Right lung (tissue), 5 donors: ENCODE measurements around the gene KRTAP5-5. TPM values are rescaled to one million over a fixed set of nuclear protein-coding genes. Genes with fewer than 3 reads are reported as not detected.
"Not testable (repeated sequence)": the region's sequence is repeated elsewhere in the genome, so short reads cannot be mapped to it uniquely, and the experiment has no call there.

ENCODE experiments used
- DNase-seq, 2 donors: peaks; one replicate each; pipeline ENCODE4 v3.0.0-alpha.2; 2013
- polyA plus RNA-seq, 5 donors: library from polyadenylated mRNA; unstranded; fragments of 120-200 nt; gene quantifications; one replicate each; pipeline versions ENCODE4 v1.2.1 to v1.2.3, GENCODE V29; 2013; ENCODE audit warnings: inconsistent platforms in 1 of 5, low replicate concordance in 1 of 5; ENCODE audit not compliant: insufficient read length in 5 of 5, insufficient read depth in 1 of 5

The KRTAP5-5 gene
- polyA plus RNA-seq, 5 donors, result not detected

- DNase-seq, result not testable (repeated sequence)
Observed at GRCh38 chr11:1607156-1607845, 22.3 kb upstream of the KRTAP5-5 start.

GRCh38 chr11:1607901-1608300, 21.7 kb upstream of the KRTAP5-5 start:
- DNase-seq, result not testable (repeated sequence)

GRCh38 chr11:1608363-1608762, 21.2 kb upstream of the KRTAP5-5 start, which contains the start of gene KRTAP5-3:
Gene KRTAP5-3 (minus strand): TSS chr11:1608463. CDS start chr11:1608385, 78 bp downstream.
- DNase-seq, result no peak

- no peak for DNase-seq
Observed at GRCh38 chr11:1618231-1618630, 11.3 kb upstream of the KRTAP5-5 start.

- no peak for DNase-seq
Observed at GRCh38 chr11:1619449-1619848, 10.1 kb upstream of the KRTAP5-5 start.

- DNase-seq, result no peak
Observed at GRCh38 chr11:1622086-1622485, 7.5 kb upstream of the KRTAP5-5 start, which contains the start of gene KRTAP5-4. Gene KRTAP5-4 (minus strand): TSS chr11:1622138. CDS start chr11:1622093, 45 bp downstream.

- no peak for DNase-seq
Observed at GRCh38 chr11:1623716-1624115, 5.9 kb upstream of the KRTAP5-5 start.

GRCh38 chr11:1624621-1625020, 5.0 kb upstream of the KRTAP5-5 start:
- no peak for DNase-seq

GRCh38 chr11:1625541-1625940, 4.0 kb upstream of the KRTAP5-5 start:
- DNase-seq, result no peak

- peak in 1 of 2 donors; percentile 37 for DNase-seq
Observed at GRCh38 chr11:1628506-1629325, 859 bp upstream of the KRTAP5-5 start.

GRCh38 chr11:1630271-1630670, 696 bp downstream of the KRTAP5-5 start:
- DNase-seq, result no peak

GRCh38 chr11:1631066-1631568, 1.5 kb downstream of the KRTAP5-5 start:
- no peak for DNase-seq

GRCh38 chr11:1632053-1632714, 2.6 kb downstream of the KRTAP5-5 start:
- DNase-seq, result no peak

GRCh38 chr11:1633864-1634263, 4.3 kb downstream of the KRTAP5-5 start:
- no peak for DNase-seq

GRCh38 chr11:1636291-1636950, 6.8 kb downstream of the KRTAP5-5 start:
- no peak for DNase-seq

GRCh38 chr11:1637628-1638027, 8.1 kb downstream of the KRTAP5-5 start:
- no peak for DNase-seq

GRCh38 chr11:1638344-1638743, 8.8 kb downstream of the KRTAP5-5 start:
- no peak for DNase-seq

GRCh38 chr11:1639102-1639620, 9.6 kb downstream of the KRTAP5-5 start:
- DNase-seq, result peak in 1 of 2 donors; percentile 38

- DNase-seq, result no peak
Observed at GRCh38 chr11:1639666-1640065, 10.1 kb downstream of the KRTAP5-5 start.

GRCh38 chr11:1640076-1640946, 10.7 kb downstream of the KRTAP5-5 start:
- no peak for DNase-seq
